SH-SY5Y (cell line): ENCODE measurements around the gene ZNF26.

Experiments
- GATA2 ChIP-seq: IDR thresholded peaks from 2 replicates; pipeline ENCODE4 v1.6.1; 2011; ENCODE audit warnings: mild to moderate bottlenecking, low read depth, low read length
- GATA3 ChIP-seq: IDR thresholded peaks from 2 replicates; pipeline ENCODE4 v1.6.1; 2011; ENCODE audit warnings: low read depth, mild to moderate bottlenecking, low read length, moderate library complexity

ZNF26 gene

DNA sequence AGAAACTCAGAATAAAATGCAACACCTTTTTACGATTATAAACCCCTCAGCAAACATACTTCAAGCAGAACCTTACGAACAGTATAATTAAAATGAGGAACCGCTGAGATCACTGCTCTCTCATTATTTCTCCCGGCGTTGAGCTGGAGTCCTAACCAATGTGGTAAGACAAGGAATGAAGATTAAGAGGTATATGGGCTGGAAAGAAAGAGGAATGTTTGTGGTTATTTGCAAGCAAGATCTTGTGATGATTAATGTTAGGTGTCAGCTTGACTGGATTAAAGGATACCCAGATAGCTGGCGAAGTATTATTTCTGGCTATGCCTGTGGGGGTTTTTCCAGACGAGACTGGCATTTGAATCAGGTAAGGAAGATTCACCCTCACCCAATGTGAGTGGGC, 40.8 kb downstream of the ZNF26 start:
- TF ChIP-seq GATA2 (no peak), GATA3 (no peak)

DNA sequence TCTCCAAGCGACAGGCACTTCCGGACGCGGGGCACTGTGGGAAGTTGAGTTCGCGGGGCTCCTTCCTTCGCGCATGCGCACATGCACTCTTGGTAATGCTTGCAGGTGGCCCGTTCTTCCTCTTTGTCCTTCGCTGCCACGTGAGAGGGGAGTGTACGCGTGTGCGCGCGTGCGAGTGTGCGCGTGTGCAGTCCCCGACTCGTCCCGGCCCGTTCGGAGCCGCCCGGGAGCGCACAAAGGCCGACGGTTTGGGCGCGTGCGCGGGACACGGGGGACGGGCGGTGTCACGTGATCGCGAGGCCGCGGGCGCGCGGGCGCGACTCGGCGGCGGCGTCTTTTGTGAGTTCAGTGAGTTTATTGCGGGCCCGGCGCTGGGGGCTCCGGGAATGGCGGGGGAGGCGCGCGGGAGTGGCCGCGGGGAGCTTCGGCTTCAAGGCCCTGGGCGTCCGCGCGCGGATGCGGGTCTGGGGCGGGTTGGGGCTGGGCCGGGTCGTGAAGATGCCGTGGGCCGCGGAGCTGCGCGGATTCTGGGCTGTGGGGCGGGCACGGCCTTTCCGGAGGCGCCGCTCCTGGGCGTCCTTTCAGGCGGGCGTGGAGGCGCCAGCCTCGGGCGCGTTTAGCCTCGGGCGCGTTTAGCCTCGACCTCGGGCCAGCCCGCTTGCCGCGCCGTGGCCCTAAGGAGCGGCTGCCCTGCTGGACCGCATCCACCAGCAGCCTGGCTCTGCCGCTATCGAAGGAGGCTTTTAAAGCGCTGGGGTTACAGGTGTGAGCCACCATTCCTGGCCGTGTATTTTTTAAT, 51.2 kb downstream of the ZNF26 start, which contains the start of gene ZNF84:
Gene ZNF84 (plus strand): TSS at position 303 of the 799 bp plus-strand sequence. CDS start 3,959 bp downstream, outside the sequence.
- TF ChIP-seq GATA3 (no peak), GATA2 (no peak)

DNA sequence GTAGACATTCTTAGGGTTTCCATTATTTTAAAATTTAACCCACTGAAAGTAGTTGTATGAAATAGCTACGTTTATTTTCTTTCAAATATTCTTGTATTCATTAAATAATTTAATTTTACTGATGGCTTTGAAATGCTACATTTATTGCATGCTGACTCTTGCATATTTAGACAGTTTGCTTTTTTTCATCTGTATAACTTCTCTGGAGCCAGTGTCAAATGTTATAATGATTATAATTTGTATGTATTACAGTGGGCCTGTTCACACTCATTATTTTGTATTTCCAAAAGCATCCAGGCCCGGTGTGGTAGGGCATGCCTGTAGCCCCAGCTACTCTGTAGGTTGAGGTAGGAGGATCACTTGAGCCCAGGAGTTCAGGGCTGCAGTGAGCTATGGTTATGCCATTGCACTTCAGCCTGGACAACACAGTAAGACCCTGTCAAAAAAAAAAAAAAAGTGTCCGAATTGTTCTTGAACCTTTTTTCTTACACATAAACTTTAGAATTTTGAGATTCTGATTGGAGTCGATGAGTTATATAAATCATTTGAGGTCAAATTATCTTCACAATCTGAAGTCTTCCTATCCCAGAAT, 52.0 kb downstream of the ZNF26 start:
- TF ChIP-seq GATA2: no peak

DNA sequence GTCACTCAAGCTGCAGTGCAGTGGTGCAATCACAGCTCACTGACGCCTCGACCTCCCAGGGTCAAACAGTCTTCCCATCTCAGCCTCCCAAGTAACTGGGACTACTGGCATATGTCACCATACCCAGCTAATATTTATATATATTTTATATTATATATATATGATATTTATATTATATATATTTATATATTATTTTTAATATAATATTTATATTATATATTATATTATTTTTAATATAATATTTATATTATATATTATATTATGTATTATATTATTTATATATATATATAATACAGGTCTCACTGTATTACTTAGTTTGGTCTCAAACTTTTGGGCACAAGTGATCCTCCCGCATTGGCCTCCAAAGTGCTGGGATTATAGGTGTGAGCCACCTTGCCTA, 60.5 kb downstream of the ZNF26 start:
- TF ChIP-seq GATA2 (no peak), GATA3 (no peak)

DNA sequence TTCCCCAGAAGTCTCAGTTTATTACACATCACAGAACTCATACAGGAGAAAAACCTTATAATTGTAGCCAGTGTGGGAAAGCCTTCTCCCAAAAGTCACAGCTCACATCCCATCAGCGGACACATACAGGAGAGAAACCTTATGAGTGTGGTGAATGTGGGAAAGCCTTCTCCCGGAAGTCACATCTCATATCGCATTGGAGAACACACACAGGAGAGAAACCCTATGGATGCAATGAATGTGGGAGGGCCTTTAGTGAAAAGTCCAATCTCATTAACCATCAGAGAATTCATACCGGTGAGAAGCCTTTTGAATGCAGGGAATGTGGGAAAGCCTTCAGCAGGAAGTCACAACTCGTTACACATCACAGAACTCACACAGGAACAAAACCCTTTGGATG, 71.3 kb downstream of the ZNF26 start:
- no peak for TF ChIP-seq GATA3
- TF ChIP-seq GATA2: no peak

DNA sequence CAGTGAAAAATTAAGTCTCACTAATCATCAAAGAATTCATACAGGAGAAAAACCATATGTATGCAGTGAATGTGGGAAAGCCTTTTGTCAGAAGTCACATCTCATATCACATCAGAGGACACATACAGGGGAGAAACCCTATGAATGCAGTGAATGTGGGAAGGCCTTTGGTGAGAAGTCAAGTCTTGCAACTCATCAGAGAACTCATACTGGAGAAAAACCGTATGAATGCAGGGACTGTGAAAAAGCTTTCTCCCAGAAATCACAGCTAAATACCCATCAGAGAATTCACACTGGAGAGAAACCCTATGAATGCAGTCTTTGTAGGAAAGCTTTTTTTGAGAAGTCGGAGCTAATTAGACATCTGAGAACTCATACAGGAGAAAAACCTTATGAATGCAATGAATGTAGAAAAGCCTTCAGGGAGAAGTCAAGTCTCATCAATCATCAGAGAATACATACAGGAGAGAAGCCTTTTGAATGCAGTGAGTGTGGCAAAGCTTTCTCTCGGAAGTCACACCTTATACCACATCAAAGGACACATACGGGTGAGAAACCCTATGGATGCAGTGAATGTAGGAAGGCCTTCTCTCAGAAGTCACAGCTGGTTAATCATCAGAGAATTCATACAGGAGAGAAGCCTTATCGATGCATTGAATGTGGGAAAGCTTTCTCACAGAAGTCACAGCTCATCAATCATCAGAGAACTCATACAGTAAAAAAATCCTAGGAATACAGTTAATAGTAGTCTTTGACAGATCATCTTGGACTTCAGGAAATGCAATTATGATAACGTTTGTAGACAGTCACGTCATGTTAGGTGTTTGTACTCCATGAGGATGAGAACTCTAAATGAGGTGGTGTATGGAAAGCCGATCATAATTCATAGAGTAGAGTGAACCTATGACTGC, 72.3 kb downstream of the ZNF26 start:
- TF ChIP-seq GATA3 (no peak), GATA2 (no peak)

DNA sequence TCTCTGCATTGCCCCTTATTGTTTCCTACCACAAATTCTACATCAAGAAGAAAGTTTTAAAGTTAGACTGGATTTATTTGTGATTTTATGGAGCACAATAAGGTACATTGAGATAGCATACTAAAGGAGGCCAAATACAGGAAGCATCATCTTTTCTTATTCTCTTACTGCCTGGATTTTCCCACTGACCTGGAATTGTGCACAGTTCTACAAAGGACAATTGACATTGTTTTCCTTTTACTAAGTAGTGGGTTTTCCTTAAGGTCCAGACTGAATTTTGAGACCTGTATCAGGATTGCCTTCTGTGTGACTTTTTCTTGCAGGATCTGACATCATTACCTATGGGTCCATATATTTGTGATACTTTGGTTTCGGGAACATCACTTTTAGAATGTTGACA, 75.8 kb downstream of the ZNF26 start:
- TF ChIP-seq GATA3 (no peak), GATA2 (no peak)

DNA sequence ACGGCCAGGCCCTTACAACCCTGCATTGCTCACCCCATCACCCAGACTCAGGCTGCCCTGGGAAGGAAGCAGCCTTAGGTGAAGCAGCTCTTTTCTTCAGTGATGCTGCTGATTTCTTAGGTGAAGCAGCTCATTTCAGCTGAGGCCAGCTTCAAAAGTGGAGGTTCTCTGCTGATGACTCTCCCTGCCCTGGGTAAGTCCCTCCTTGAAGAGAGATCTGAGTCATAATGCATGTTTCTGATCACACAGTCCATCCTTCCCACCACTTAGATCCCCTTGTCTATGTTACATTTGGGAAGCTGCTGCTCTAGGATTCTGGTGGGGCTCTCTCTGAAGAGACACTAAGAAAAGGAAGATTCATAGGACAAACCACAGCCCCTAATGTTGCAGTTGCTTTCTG, 77.4 kb downstream of the ZNF26 start:
- TF ChIP-seq GATA3: no peak
- TF ChIP-seq GATA2: no peak

DNA sequence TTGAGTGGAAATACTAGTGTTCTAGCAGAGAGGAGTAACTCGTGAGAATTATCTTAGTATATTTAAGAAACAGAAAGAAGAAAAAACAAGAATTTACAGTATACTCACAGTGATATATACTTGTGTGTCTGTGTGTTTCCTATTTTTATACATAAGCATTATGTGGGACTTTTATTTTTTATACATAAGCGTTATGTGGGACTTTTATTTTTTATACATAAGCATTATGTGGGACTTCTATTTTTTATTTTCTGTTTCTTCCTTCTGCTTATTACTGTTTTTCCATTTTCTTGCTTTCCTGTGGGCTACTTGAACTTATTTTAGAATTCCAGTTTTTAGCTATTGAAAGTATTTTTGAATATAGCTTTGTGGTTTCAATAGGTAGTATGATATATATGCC, 87.7 kb downstream of the ZNF26 start:
- no peak for TF ChIP-seq GATA2
- no peak for TF ChIP-seq GATA3
